ENCODE data around the gene SPDYC. TPM values are rescaled to one million over a fixed set of nuclear protein-coding genes. Genes with fewer than 3 reads are reported as not detected.
"Not testable (repeated sequence)": the region's sequence is repeated elsewhere in the genome, so short reads cannot be mapped to it uniquely, and the experiment has no call there.

SPDYC gene
- total RNA-seq, 3 donors from 2014 or later: not detected

GRCh38 chr11:65172600-65172999 lies 2.6 kb downstream of the SPDYC start:
- intact Hi-C loops (cut with DNase I; ENCODE audit: low total_unique reads): no loop called here
- DNase-seq (ENCODE audit: low spot score in 2 of 2): no peak
- TF ChIP-seq POLR2AphosphoS5 (IDR thresholded peaks at IDR 0.05) (no peak), POLR2A (IDR thresholded peaks at IDR 0.05) (no peak)
- TF ChIP-seq, protein P1, sequence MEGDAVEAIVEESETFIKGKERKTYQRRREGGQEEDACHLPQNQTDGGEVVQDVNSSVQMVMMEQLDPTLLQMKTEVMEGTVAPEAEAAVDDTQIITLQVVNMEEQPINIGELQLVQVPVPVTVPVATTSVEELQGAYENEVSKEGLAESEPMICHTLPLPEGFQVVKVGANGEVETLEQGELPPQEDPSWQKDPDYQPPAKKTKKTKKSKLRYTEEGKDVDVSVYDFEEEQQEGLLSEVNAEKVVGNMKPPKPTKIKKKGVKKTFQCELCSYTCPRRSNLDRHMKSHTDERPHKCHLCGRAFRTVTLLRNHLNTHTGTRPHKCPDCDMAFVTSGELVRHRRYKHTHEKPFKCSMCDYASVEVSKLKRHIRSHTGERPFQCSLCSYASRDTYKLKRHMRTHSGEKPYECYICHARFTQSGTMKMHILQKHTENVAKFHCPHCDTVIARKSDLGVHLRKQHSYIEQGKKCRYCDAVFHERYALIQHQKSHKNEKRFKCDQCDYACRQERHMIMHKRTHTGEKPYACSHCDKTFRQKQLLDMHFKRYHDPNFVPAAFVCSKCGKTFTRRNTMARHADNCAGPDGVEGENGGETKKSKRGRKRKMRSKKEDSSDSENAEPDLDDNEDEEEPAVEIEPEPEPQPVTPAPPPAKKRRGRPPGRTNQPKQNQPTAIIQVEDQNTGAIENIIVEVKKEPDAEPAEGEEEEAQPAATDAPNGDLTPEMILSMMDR (IDR thresholded peaks at IDR 0.05): no peak
- H3K4me3 ChIP-seq: no peak overlapping the region
- no peaks in the 10 kb centered on the region for H3K4me1 ChIP-seq
- no peaks in the 10 kb centered on the region for H3K27me3 ChIP-seq
- H3K9me3 ChIP-seq: no peaks in the 10 kb centered on the region
- no peak overlapping the region for H3K27ac ChIP-seq
- H3K36me3 ChIP-seq: no peaks in the 10 kb centered on the region

DNA sequence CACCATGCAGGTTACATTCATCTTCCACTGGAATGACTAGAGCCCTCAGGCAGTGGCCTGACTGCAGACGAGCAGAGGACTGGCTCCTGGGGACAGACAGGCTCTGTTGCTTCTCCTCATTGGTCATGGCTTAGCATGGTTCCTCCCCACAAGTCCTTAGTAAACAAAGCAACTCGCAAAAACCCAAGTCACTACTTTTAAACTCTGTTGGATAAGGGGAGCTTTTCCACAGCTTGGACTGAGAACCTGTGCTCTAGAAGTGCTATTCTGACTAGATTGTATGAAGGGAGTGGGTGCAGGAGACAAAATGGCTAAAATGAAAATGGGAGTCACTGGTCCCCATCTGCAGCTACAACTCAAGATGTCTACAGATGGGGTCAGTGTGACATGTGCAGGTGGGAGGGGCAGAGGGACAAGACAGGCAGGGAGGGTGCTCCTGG lies 4.6 kb downstream of the SPDYC start:
- H3K9me3 ChIP-seq; intact Hi-C loops (cut with DNase I; ENCODE audit: low total_unique reads); H3K36me3 ChIP-seq; H3K4me1 ChIP-seq; H3K27ac ChIP-seq; H3K27me3 ChIP-seq; H3K4me3 ChIP-seq: not testable (repeated sequence)
- DNase-seq (ENCODE audit: low spot score in 2 of 2): peak in 1 of 2 donors; percentile 67

- Histone ChIP-seq H3K27me3 (no peaks in the 10 kb centered on the region), H3K9me3 (no peaks in the 10 kb centered on the region), H3K36me3 (no peaks in the 10 kb centered on the region), H3K27ac (peak overlapping the region; percentile 96 to 98), H3K4me1 (peaks cover 4 to 17% of the 10 kb centered on the region in 2 donors), H3K4me3 (peak overlapping the region; percentile 90 to 97 (median 94))
- DNase-seq (ENCODE audit: low spot score in 2 of 2): peak in 1 of 2 donors; percentile 65
- TF ChIP-seq, protein P1 (IDR thresholded peaks at IDR 0.05): peak; percentile 15 to 53 (median 45)
- TF ChIP-seq POLR2A (IDR thresholded peaks at IDR 0.05) (no peak), POLR2AphosphoS5 (IDR thresholded peaks at IDR 0.05) (peak in 2 of 3 donors; percentile 13 to 21)
- intact Hi-C loops (cut with DNase I; ENCODE audit: low total_unique reads): loop anchor here (10.0 kb wide), 1 partner anchor 56 kb away; the partner anchor contains the start of genes FAU and MRPL49
Observed at GRCh38 chr11:65180877-65181568, 11.0 kb downstream of the SPDYC start.

DNA sequence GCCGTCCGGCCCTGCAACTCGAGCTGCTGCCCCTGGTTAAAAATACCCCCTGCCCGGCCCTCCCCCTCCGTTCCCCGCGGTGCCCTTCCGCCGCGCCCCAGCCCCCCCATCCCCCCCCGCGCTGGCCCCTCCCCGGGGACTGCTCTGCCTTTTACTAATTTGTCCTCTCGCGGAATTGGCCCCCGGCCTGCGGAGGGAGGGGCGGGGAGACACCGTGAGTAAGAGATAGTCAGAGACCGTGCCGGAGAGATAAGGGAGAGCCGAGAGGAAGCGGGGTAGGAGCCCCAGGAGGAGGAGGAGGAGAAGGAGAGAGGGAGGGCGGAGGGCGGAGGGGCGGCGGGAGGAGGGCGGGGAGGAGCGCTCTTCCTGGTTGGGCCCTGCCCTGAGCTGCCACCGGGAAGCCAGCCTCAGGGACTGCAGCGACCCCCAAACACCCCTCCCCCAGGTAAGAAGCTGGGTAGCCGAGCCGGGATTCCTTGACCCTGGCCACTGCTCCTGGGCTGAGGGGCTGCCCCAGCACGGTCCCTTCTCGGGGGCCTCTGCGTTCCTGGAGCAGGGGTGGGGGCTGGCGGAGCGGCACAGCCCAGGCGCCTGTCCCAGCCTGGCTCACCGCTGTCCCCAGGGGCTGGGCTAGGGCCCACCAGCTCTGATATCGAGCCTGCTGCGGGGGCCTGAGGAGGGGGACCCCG lies 11.7 kb downstream of the SPDYC start, which contains the start of gene CAPN1:
Gene CAPN1, plus strand, starts transcription at position 360 of the 689 bp plus-strand sequence. CDS start 774 bp downstream, outside the sequence.
- Histone ChIP-seq H3K4me1 (peaks cover 4 to 17% of the 10 kb centered on the region in 2 donors), H3K27ac (peak within 1 kb of the TSS; percentile 96 to 98), H3K9me3 (no peaks in the 10 kb centered on the region), H3K27me3 (no peaks in the 10 kb centered on the region), H3K36me3 (no peaks in the 10 kb centered on the region), H3K4me3 (peak within 1 kb of the TSS; percentile 90 to 97 (median 94))
- peak in 1 of 2 donors; percentile 62 for DNase-seq (ENCODE audit: low spot score in 2 of 2)
- TF ChIP-seq POLR2A (IDR thresholded peaks at IDR 0.05) (no peak), POLR2AphosphoS5 (IDR thresholded peaks at IDR 0.05) (no peak)
- TF ChIP-seq, protein P1 (IDR thresholded peaks at IDR 0.05): no peak
- intact Hi-C loops (cut with DNase I; ENCODE audit: low total_unique reads): loop anchor here (10.0 kb wide), 1 partner anchor 57 kb away; the partner anchor contains the start of genes FAU and MRPL49

- Histone ChIP-seq H3K4me1 (peaks cover 4 to 17% of the 10 kb centered on the region in 2 donors), H3K4me3 (peak overlapping the region; percentile 90 to 97 (median 94)), H3K36me3 (no peaks in the 10 kb centered on the region), H3K9me3 (no peaks in the 10 kb centered on the region), H3K27me3 (no peaks in the 10 kb centered on the region), H3K27ac (peak overlapping the region; percentile 96 to 98)
- intact Hi-C loops (cut with DNase I; ENCODE audit: low total_unique reads): loop anchor here (10.0 kb wide), 1 partner anchor 58 kb away; the partner anchor contains the start of genes FAU and MRPL49
- DNase-seq (ENCODE audit: low spot score in 2 of 2): no peak
- TF ChIP-seq POLR2A (IDR thresholded peaks at IDR 0.05) (no peak), POLR2AphosphoS5 (IDR thresholded peaks at IDR 0.05) (no peak)
- TF ChIP-seq, protein P1 (IDR thresholded peaks at IDR 0.05): no peak
Observed at GRCh38 chr11:65182258-65183170, 12.5 kb downstream of the SPDYC start.

Measured in breast epithelium (tissue), 4 donors.